Upper lobe of left lung (tissue), 6 donors: ENCODE results near the gene TSG101. TPM values are rescaled to one million over a fixed set of nuclear protein-coding genes. Genes with fewer than 3 reads are reported as not detected.

ENCODE experiments used
- ATAC-seq, 2 donors: fragments of 200-7000 bp; cut with Tn5 transposase; one replicate each; pipeline ENCODE4 v1.9.1; 2022; ENCODE audit warnings: mild to moderate bottlenecking in 2 of 2, moderate library complexity in 2 of 2; ENCODE audit not compliant: low FRiP score in 2 of 2
- DNase-seq, 2 donors: peaks; one replicate each; pipeline ENCODE4 v3.0.0-alpha.2; 2019 to 2020
- H3K27ac ChIP-seq, 4 donors: fragments of 200-600 bp; sonication (generic); one replicate each; pipeline ENCODE4 v1.5.1; 2016 to 2019
- H3K27me3 ChIP-seq, 4 donors: fragments of 200-600 bp; sonication (generic); one replicate each; pipeline ENCODE4 v1.5.1; 2017 to 2019
- H3K36me3 ChIP-seq, 4 donors: fragments of 200-600 bp; sonication (generic); one replicate each; pipeline ENCODE4 v1.5.1; 2016 to 2019
- H3K4me1 ChIP-seq, 4 donors: fragments of 200-600 bp; sonication (generic); one replicate each; pipeline ENCODE4 v1.5.1; 2018 to 2019
- H3K4me3 ChIP-seq, 4 donors: fragments of 200-600 bp; sonication (generic); one replicate each; pipeline ENCODE4 v1.5.1; 2017 to 2019; ENCODE audit warnings: mild to moderate bottlenecking in 2 of 4, moderate library complexity in 1 of 4
- H3K9me3 ChIP-seq, 4 donors: fragments of 200-600 bp; sonication (generic); one replicate each; pipeline ENCODE4 v1.5.1; 2018 to 2019
- CTCF ChIP-seq, 6 experiments: fragments of 450-650 bp in 4 of 6; fragments of 200-600 bp in 2 of 6; sonication (generic) in 2 of 6; IDR thresholded peaks; one replicate each; pipeline ENCODE4 v1.5.1; 2016 to 2019; ENCODE audit warnings: antibody characterized with exemption in 6 of 6
- EP300 ChIP-seq, 4 donors: sonication (generic); formaldehyde crosslinking; IDR thresholded peaks; one replicate each; pipeline ENCODE4 v1.5.1; 2017; ENCODE audit warnings: antibody characterized with exemption in 4 of 4, control low read depth in 2 of 4
- POLR2A ChIP-seq, 4 donors: fragments of 450-650 bp; IDR thresholded peaks; one replicate each; pipeline ENCODE4 v1.5.1; 2016 to 2017; ENCODE audit warnings: antibody characterized with exemption in 4 of 4, mild to moderate bottlenecking in 2 of 4
- POLR2AphosphoS5 ChIP-seq, 2 donors: sonication (generic); formaldehyde crosslinking; IDR thresholded peaks; one replicate each; pipeline ENCODE4 v1.5.1; 2017; ENCODE audit warnings: antibody characterized with exemption in 2 of 2
- WGBS, 2 donors: methylation state at CpG; one replicate each; pipeline ENCODE4 v1.1.5; 2017 to 2018; 5-methylcytosine and 5-hydroxymethylcytosine counted together
- total RNA-seq, 6 donors: library from RNA; depleted of rRNA in 4 of 6; stranded (reverse); fragments of >200 nt in 4 of 6; gene quantifications; one replicate each; pipeline versions ENCODE4 v1.1.0 to v1.2.1, GENCODE V29; 2016 to 2021
- donor health status: DM: no; HTN: no; CAD: no; lungs with moderate emphysema.
- donor health status: DM: no; HTN: yes; CAD: no; lungs with severe emphysema.

Gene TSG101
- total RNA-seq, 6 donors from 2014 or later, result 40.9 to 77.2 (median 56.8) TPM

GRCh38 chr11:18472587-18472986 lies 54.2 kb downstream of the TSG101 start:
- Histone ChIP-seq H3K27ac (no peak overlapping the region), H3K4me3 (no peak overlapping the region), H3K9me3 (no peaks in the 10 kb centered on the region), H3K36me3 (peaks cover 0 to 27% (median 6%) of the 10 kb centered on the region in 4 donors), H3K27me3 (no peaks in the 10 kb centered on the region), H3K4me1 (peaks cover 0 to 6% (median 0%) of the 10 kb centered on the region in 4 donors)
- no peak for TF ChIP-seq CTCF (IDR thresholded peaks at IDR 0.05)
- no peak for TF ChIP-seq POLR2AphosphoS5 (IDR thresholded peaks at IDR 0.05)
- TF ChIP-seq EP300 (IDR thresholded peaks at IDR 0.05), result no peak
- TF ChIP-seq POLR2A (IDR thresholded peaks at IDR 0.05), result no peak
- no peak for ATAC-seq
- no peak for DNase-seq

GRCh38 chr11:18471995-18472394 lies 54.7 kb downstream of the TSG101 start:
- ATAC-seq (no peak), DNase-seq (peak in 1 of 2 donors; percentile 37)
- Histone ChIP-seq H3K4me3 (no peak overlapping the region), H3K36me3 (peaks cover 0 to 21% (median 3%) of the 10 kb centered on the region in 4 donors), H3K27ac (no peak overlapping the region), H3K4me1 (peaks cover 0 to 6% (median 0%) of the 10 kb centered on the region in 4 donors), H3K9me3 (no peaks in the 10 kb centered on the region), H3K27me3 (no peaks in the 10 kb centered on the region)
- WGBS, 2 donors, result 53 to 68% methylated on average over 3 of the region's 3 CpGs
- TF ChIP-seq POLR2A (IDR thresholded peaks at IDR 0.05) (no peak), CTCF (IDR thresholded peaks at IDR 0.05) (no peak), EP300 (IDR thresholded peaks at IDR 0.05) (no peak), POLR2AphosphoS5 (IDR thresholded peaks at IDR 0.05) (no peak)

GRCh38 chr11:18468961-18469360 lies 57.8 kb downstream of the TSG101 start:
- ATAC-seq (no peak), DNase-seq (no peak)
- peaks cover 0 to 4% (median 0%) of the 10 kb centered on the region in 4 donors for H3K36me3 ChIP-seq
- H3K4me3 ChIP-seq, result no peak overlapping the region
- WGBS, 2 donors, result 92 to 93% methylated on average over 7 of the region's 7 CpGs
- H3K4me1 ChIP-seq, result peaks cover 0 to 6% (median 0%) of the 10 kb centered on the region in 4 donors
- H3K27ac ChIP-seq, result no peak overlapping the region
- H3K27me3 ChIP-seq, result no peaks in the 10 kb centered on the region
- no peaks in the 10 kb centered on the region for H3K9me3 ChIP-seq
- TF ChIP-seq POLR2A (IDR thresholded peaks at IDR 0.05) (no peak), POLR2AphosphoS5 (IDR thresholded peaks at IDR 0.05) (no peak), CTCF (IDR thresholded peaks at IDR 0.05) (no peak), EP300 (IDR thresholded peaks at IDR 0.05) (no peak)

- no peak overlapping the region for H3K27ac ChIP-seq
- no peaks in the 10 kb centered on the region for H3K27me3 ChIP-seq
- H3K36me3 ChIP-seq, result peaks cover 0 to 1% (median 0%) of the 10 kb centered on the region in 4 donors
- 93 to 98% methylated on average over 2 of the region's 2 CpGs for WGBS, 2 donors
- ATAC-seq (no peak), DNase-seq (no peak)
- H3K9me3 ChIP-seq, result no peaks in the 10 kb centered on the region
- H3K4me1 ChIP-seq, result peaks cover 0 to 6% (median 0%) of the 10 kb centered on the region in 4 donors
- TF ChIP-seq EP300 (IDR thresholded peaks at IDR 0.05), result no peak
- TF ChIP-seq CTCF (IDR thresholded peaks at IDR 0.05), result no peak
- no peak for TF ChIP-seq POLR2AphosphoS5 (IDR thresholded peaks at IDR 0.05)
- no peak overlapping the region for H3K4me3 ChIP-seq
Measured at GRCh38 chr11:18468059-18468458, 58.7 kb downstream of the TSG101 start.

- Histone ChIP-seq H3K4me1 (no peaks in the 10 kb centered on the region), H3K9me3 (no peaks in the 10 kb centered on the region), H3K4me3 (no peak overlapping the region), H3K27me3 (no peaks in the 10 kb centered on the region), H3K36me3 (no peaks in the 10 kb centered on the region), H3K27ac (no peak overlapping the region)
- no peak for DNase-seq
- no peak for TF ChIP-seq POLR2A (IDR thresholded peaks at IDR 0.05)
- TF ChIP-seq EP300 (IDR thresholded peaks at IDR 0.05), result no peak
- TF ChIP-seq POLR2AphosphoS5 (IDR thresholded peaks at IDR 0.05), result no peak
- no peak for TF ChIP-seq CTCF (IDR thresholded peaks at IDR 0.05)
- 96 to 97% methylated on average over 2 of the region's 2 CpGs for WGBS, 2 donors
- ATAC-seq, result no peak
Measured at GRCh38 chr11:18466402-18466801, 60.3 kb downstream of the TSG101 start.
